Cardiac septum (tissue), 1 donor: ENCODE data around the gene AGAP1. TPM values are rescaled to one million over a fixed set of nuclear protein-coding genes. Genes with fewer than 3 reads are reported as not detected.
A peak's percentile ranks its signal among the peaks of the same experiment; 100 is the strongest.

Experiments
- DNase-seq: peaks from one replicate; pipeline ENCODE4 v3.0.0-alpha.2; 2020; ENCODE audit warnings: low spot score
- intact Hi-C: fragments of 100-400 bp; cut with DNase I; formaldehyde crosslinking; loops from one replicate; pipeline ENCODE4 v1.14.0; 2022
- total RNA-seq: library from RNA; stranded (reverse); fragmentation: NEBNext Ultra II Directional; extraction: Animal tissue kit (Norgen Biotek cat#: 25700); gene quantifications from one replicate; pipeline ENCODE4 v1.2.1, GENCODE V29; 2021
- donor health status: DM: no; HTN: no; CAD: no.

Gene AGAP1
- total RNA-seq, 1 donor from 2014 or later, result 18.7 TPM

GRCh38 chr2:236162031-236162845, 668.4 kb downstream of the AGAP1 start:
- no peak for DNase-seq
- intact Hi-C loops, result no loop called here

- intact Hi-C loops, result no loop called here
- no peak for DNase-seq
These were observed 669.1 kb downstream of the AGAP1 start for GRCh38 chr2:236162882-236163470.

- intact Hi-C loops, result no loop called here
- DNase-seq, result no peak
These were observed 669.8 kb downstream of the AGAP1 start for GRCh38 chr2:236163471-236164200.

GRCh38 chr2:236164201-236164924, 670.5 kb downstream of the AGAP1 start:
- intact Hi-C loops, result no loop called here
- no peak for DNase-seq

GRCh38 chr2:236164925-236165841, 671.3 kb downstream of the AGAP1 start:
- DNase-seq, result no peak
- intact Hi-C loops, result no loop called here

GRCh38 chr2:236165842-236166795, 672.3 kb downstream of the AGAP1 start:
- intact Hi-C loops, result no loop called here
- no peak for DNase-seq

- intact Hi-C loops, result no loop called here
These were observed 673.0 kb downstream of the AGAP1 start for GRCh38 chr2:236166796-236167296.

GRCh38 chr2:236167297-236168109, 673.7 kb downstream of the AGAP1 start:
- no peak for DNase-seq
- intact Hi-C loops, result no loop called here

More at GRCh38 chr2:236166796-236167296, 673.0 kb downstream of the AGAP1 start:
- no peak for DNase-seq

- intact Hi-C loops, result no loop called here
- DNase-seq, result no peak
These were observed 674.6 kb downstream of the AGAP1 start, which contains the start of gene GBX2 for GRCh38 chr2:236168110-236169080. GBX2 (minus strand) TSS chr2:236168386; CDS start chr2:236167971, 415 bp downstream.

GRCh38 chr2:236169151-236169721, 675.4 kb downstream of the AGAP1 start:
- DNase-seq, result no peak
- intact Hi-C loops, result no loop called here

- intact Hi-C loops, result no loop called here
- DNase-seq, result no peak
These were observed 676.1 kb downstream of the AGAP1 start for GRCh38 chr2:236169741-236170589.

GRCh38 chr2:236170590-236171165, 676.8 kb downstream of the AGAP1 start:
- no peak for DNase-seq
- intact Hi-C loops, result no loop called here

GRCh38 chr2:236171181-236171679, 677.4 kb downstream of the AGAP1 start:
- peak; percentile 57 for DNase-seq
- intact Hi-C loops, result no loop called here
